NCI-H1092 (cell line): ENCODE results near the gene SLC7A6OS.

Source experiments
- DNase-seq: peaks from one replicate; lab custom pipeline; 2025; lab: John Stamatoyannopoulos, UW

The SLC7A6OS gene

DNA sequence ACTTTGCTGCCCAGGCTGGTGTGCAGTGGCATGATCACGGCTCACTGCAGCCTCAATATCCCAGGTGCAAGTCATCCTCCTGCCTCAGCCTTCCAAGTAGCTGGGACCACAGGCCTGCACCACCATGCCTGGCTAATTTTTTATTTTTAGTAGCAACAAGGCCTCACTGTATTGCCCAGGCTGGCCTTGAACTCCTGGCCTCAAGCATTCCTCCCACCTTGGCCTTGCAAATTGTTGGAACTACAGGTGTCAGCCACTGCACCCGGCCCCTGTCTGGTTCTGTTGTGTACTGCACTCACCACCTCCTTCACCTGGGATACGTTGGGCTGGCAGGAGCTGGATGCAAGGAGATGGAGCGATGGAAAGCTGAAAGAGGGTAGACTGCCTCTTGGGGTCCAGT, 57.0 kb downstream of the SLC7A6OS start:
- DNase-seq = no peak

DNA sequence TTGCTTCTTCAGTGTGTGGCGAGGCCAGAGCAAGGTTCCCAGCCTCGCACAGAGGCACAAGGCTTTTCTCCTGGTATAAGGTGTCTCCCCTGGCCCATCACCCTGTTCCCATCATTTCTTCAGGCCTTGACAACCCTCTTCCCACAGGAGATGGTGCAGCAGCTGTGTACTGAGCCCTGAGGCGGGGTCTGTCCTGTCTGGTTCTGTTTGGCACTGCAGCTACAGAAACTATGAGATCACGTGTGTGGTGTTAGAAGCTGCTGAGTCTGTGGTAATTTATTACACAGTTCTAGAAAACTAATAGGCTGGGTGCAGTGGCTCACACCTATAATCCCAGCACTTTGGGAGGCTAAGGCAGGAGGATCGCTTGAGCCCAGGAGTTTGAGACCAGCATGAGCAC, 58.4 kb downstream of the SLC7A6OS start:
- DNase-seq = no peak

DNA sequence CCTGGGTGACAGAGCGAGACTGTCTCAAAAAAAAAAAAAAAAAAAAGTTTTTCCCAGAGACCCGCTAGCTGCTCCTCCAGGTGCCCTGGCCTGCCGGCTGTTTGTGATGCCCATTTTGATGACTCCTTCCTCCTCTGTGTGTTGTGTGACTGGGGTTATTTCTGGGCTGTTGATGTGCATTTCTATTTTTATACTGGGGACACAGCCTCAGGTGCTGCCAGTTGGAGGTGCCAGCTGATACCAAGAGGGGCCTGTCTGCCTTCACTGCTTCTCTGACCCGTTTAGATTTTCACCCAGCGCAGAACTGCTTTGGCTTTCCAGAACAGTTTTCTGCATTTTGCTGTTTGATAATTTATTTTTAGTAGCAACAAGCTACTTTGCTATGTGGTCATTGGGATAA, 58.9 kb downstream of the SLC7A6OS start:
- DNase-seq = no peak

DNA sequence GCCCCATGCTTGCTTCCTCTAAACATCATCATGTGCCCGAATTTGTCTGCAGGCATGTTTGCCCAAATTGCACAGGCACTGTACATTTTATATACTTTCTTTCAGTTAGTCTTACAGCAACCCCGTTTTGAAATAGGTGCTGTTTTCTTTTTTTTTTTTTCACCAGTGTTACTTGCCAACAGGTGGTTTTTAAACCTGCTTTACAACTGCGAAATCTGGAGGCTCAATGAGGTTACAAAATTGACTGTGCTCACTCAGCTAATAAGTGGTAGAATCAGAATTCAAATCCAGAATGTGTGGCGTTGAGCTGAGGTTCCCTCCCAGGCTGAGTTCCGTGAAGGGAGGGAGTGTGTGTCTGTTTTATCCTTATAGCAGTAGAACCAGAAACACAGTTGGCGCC, 59.8 kb downstream of the SLC7A6OS start:
- DNase-seq = no peak

DNA sequence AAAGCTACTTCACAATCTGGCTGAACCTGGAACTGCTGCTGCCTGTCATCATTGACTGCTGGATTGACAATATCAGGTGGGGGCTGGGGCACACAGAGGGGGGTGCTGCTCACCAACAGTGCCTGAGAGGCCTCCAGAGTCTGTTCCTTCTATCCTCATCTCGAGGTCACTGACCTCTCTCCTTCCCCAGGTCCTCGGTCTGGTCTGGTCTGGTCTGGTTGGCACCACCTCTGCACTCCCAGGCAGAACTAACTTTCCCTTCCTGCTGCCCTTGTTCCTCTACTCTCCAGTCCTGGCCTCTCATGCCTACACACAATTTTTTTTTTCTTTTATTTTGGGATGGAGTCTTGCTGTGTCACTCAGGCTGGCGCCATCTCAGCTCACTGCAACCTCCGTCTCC, 61.4 kb downstream of the SLC7A6OS start:
- no peak for DNase-seq
